HFFc6 (cell line): Measurements from ENCODE around the gene SLC28A1. TPM values are rescaled to one million over a fixed set of nuclear protein-coding genes. Genes with fewer than 3 reads are reported as not detected.
"Not testable (repeated sequence)": the region's sequence is repeated elsewhere in the genome, so short reads cannot be mapped to it uniquely, and the experiment has no call there.

Source experiments
- DNase-seq: peaks from one replicate; pipeline ENCODE4 v3.0.0-alpha.2; 2018
- H3K27ac Mint-ChIP-seq: 2 replicates; pipeline ENCODE4 v1.8.0; 2020; ENCODE audit warnings: mild to moderate bottlenecking, mixed read lengths
- H3K27me3 Mint-ChIP-seq: 2 replicates; pipeline ENCODE4 v1.8.0; 2021; ENCODE audit warnings: mild to moderate bottlenecking, moderate library complexity, mixed read lengths; ENCODE audit not compliant: insufficient read depth
- H3K36me3 Mint-ChIP-seq: 2 replicates; pipeline ENCODE4 v1.8.0; 2021; ENCODE audit warnings: low read depth, mixed read lengths
- H3K4me1 Mint-ChIP-seq: 2 replicates; pipeline ENCODE4 v1.8.0; 2020; ENCODE audit warnings: low read depth, mixed read lengths
- H3K4me3 Mint-ChIP-seq: 2 replicates; pipeline ENCODE4 v1.8.0; 2020; ENCODE audit warnings: mild to moderate bottlenecking, moderate library complexity, mixed read lengths
- H3K9me3 Mint-ChIP-seq: 2 replicates; pipeline ENCODE4 v1.8.0; 2020; ENCODE audit warnings: mild to moderate bottlenecking, mixed read lengths
- CTCF ChIP-seq: fragments of 200-600 bp; sonication (generic); IDR thresholded peaks from 2 replicates; pipeline ENCODE4 v1.5.0; 2021; ENCODE audit warnings: antibody characterized with exemption, mild to moderate bottlenecking
- total RNA-seq, 6 experiments: library from RNA; stranded (reverse); fragmentation: NEBNext Ultra II Directional; extraction: Animal tissue kit (Norgen Biotek cat#: 25700); gene quantifications; 2 replicates in 1 of 6; 3 replicates in 5 of 6; pipeline ENCODE4 v1.2.3, GENCODE V29; 2021

SLC28A1 gene
- total RNA-seq, 6 experiments from 2014 or later: not detected

DNA sequence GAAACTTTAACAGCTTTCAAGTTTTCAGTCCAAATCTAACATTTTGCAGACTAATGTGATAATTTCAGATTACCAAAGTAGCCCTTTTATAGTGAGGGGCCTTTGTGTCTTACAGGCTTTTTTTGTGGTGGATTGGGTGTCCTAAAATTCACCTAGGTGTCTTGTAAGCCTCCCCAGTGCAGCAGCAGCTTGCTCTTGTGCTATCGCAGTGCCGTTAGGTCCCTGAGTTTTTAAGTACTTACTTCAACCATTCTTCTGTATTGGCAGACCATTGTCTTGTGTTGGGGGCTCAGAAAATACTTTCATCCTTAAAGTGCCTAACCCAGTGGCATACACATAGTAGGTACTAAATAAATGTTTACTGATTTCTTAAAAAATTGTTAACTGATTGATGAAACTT lies 99.2 kb downstream of the SLC28A1 start:
- H3K4me3 Mint-ChIP-seq: peak overlapping the region; percentile 94
- peaks cover 56% of the 10 kb centered on the region for H3K4me1 Mint-ChIP-seq
- H3K27ac Mint-ChIP-seq: no peak overlapping the region
- no peaks in the 10 kb centered on the region for H3K36me3 Mint-ChIP-seq
- peaks cover 3% of the 10 kb centered on the region for H3K27me3 Mint-ChIP-seq
- TF ChIP-seq CTCF: no peak
- H3K9me3 Mint-ChIP-seq: no peaks in the 10 kb centered on the region
- DNase-seq: no peak

DNA sequence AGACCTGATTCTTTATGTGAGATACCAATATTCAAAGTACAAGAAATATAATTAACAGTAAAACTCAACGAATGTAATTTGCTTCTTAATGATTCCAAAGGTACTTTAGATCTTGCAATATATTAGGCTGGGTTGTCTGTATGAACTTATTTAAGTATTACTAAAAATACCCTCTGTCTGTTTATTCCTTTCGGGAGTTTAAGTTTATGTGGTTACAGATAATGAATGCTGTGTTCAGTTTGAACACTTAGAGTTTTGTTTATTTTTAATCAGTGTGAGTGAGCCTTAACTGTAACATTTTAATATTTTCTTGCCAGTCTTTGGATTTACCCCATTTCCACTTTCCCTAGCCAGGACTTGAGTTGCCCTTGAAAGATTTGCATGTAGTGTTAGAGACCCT lies 100.7 kb downstream of the SLC28A1 start:
- Mint-ChIP-seq H3K4me1 (peaks cover 58% of the 10 kb centered on the region), H3K36me3 (no peaks in the 10 kb centered on the region), H3K9me3 (no peaks in the 10 kb centered on the region), H3K27me3 (peaks cover 3% of the 10 kb centered on the region), H3K4me3 (no peak overlapping the region), H3K27ac (no peak overlapping the region; the same call in 1 of the 2 replicates)
- DNase-seq: no peak
- TF ChIP-seq CTCF: no peak

DNA sequence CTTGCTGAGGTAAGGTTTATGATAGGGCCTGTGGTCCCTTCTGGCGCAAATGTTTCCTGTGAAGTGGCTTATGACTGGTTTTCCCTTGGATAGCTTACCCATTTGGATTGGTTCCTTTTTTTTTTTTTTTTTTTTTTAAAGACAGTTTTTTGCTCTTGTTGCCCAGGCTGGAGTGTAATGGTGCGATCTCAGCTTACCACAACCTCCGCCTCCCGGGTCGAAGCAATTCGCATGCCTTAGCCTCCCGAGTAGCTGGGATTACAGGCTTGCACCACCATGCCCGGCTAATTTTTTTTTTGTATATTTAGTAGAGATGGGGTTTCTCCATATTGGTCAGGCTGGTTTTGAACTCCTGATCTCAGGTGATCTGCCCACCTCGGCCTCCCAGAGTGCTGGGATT lies 102.9 kb downstream of the SLC28A1 start:
- H3K4me1 Mint-ChIP-seq: peaks cover 79% of the 10 kb centered on the region

GRCh38 chr15:84987949-84988624 lies 103.6 kb downstream of the SLC28A1 start:
- no peaks in the 10 kb centered on the region for H3K36me3 Mint-ChIP-seq
- no peak for TF ChIP-seq CTCF
- H3K4me3 Mint-ChIP-seq: no peak overlapping the region
- H3K27me3 Mint-ChIP-seq: no peaks in the 10 kb centered on the region; the same call in 1 of the 2 replicates
- H3K27ac Mint-ChIP-seq: no peak overlapping the region
- H3K9me3 Mint-ChIP-seq: no peaks in the 10 kb centered on the region
- no peak for DNase-seq
- peaks cover 82% of the 10 kb centered on the region for H3K4me1 Mint-ChIP-seq

More for the DNA sequence above, 102.9 kb downstream of the SLC28A1 start:
- H3K4me3 Mint-ChIP-seq, H3K36me3 Mint-ChIP-seq, DNase-seq, H3K27me3 Mint-ChIP-seq, H3K27ac Mint-ChIP-seq, H3K9me3 Mint-ChIP-seq: not testable (repeated sequence)

GRCh38 chr15:84988909-84989644 lies 104.6 kb downstream of the SLC28A1 start:
- DNase-seq: no peak
- H3K4me3 Mint-ChIP-seq: no peak overlapping the region
- peaks cover 77% of the 10 kb centered on the region for H3K4me1 Mint-ChIP-seq
- H3K27ac Mint-ChIP-seq: no peak overlapping the region
- no peak for TF ChIP-seq CTCF
- no peaks in the 10 kb centered on the region for H3K36me3 Mint-ChIP-seq
- no peaks in the 10 kb centered on the region; the same call in 1 of the 2 replicates for H3K27me3 Mint-ChIP-seq
- H3K9me3 Mint-ChIP-seq: no peaks in the 10 kb centered on the region

DNA sequence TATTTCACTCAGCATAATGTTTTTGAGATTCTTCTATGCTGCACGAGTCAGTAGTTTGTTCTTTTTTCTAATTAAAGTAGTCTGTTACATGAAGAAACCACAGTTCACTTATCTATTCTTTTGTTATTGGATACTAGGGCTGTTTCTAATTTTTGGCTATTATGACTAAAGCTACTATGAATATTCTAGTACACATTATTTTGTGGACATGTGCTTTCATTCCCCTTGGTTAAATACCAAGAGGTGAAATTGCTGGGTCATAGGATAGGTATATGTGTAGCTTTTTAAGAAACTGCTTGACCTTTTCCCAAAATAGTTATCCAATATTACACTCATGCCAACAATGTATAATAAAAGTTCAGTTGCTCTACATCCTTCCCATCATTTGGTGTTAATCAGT lies 106.0 kb downstream of the SLC28A1 start:
- peaks cover 67% of the 10 kb centered on the region for H3K4me1 Mint-ChIP-seq
- no peaks in the 10 kb centered on the region for H3K36me3 Mint-ChIP-seq
- no peak for DNase-seq
- H3K9me3 Mint-ChIP-seq: no peaks in the 10 kb centered on the region
- H3K27ac Mint-ChIP-seq: no peak overlapping the region
- H3K27me3 Mint-ChIP-seq: no peaks in the 10 kb centered on the region; the same call in 1 of the 2 replicates
- TF ChIP-seq CTCF: no peak
- H3K4me3 Mint-ChIP-seq: no peak overlapping the region
